ENCODE measurements around the gene SPTLC2.

- TF ChIP-seq CTCF (IDR thresholded peaks at IDR 0.05; ENCODE audit: insufficient read depth, low read length), result no peak
- no peak for TF ChIP-seq GABPA (IDR thresholded peaks at IDR 0.05; ENCODE audit: low read depth)
- TF ChIP-seq POLR2AphosphoS5 (IDR thresholded peaks at IDR 0.05; ENCODE audit: low read depth), result no peak
- TF ChIP-seq, protein P1, sequence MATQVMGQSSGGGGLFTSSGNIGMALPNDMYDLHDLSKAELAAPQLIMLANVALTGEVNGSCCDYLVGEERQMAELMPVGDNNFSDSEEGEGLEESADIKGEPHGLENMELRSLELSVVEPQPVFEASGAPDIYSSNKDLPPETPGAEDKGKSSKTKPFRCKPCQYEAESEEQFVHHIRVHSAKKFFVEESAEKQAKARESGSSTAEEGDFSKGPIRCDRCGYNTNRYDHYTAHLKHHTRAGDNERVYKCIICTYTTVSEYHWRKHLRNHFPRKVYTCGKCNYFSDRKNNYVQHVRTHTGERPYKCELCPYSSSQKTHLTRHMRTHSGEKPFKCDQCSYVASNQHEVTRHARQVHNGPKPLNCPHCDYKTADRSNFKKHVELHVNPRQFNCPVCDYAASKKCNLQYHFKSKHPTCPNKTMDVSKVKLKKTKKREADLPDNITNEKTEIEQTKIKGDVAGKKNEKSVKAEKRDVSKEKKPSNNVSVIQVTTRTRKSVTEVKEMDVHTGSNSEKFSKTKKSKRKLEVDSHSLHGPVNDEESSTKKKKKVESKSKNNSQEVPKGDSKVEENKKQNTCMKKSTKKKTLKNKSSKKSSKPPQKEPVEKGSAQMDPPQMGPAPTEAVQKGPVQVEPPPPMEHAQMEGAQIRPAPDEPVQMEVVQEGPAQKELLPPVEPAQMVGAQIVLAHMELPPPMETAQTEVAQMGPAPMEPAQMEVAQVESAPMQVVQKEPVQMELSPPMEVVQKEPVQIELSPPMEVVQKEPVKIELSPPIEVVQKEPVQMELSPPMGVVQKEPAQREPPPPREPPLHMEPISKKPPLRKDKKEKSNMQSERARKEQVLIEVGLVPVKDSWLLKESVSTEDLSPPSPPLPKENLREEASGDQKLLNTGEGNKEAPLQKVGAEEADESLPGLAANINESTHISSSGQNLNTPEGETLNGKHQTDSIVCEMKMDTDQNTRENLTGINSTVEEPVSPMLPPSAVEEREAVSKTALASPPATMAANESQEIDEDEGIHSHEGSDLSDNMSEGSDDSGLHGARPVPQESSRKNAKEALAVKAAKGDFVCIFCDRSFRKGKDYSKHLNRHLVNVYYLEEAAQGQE (IDR thresholded peaks at IDR 0.05; ENCODE audit: insufficient replicate concordance, low read depth), result no peak
- no peak for TF ChIP-seq SPI1 (IDR thresholded peaks at IDR 0.05; ENCODE audit: borderline replicate concordance, low read depth)
Observed at GRCh38 chr14:77579065-77579464, 37.4 kb downstream of the SPTLC2 start.

Measured in HL-60 (cell line).